Activated CD4-positive, alpha-beta memory T cell treated with anti-CD3 and anti-CD28 coated beads, Interleukin-2, amount 10 ng/mL, durations not matched to agents 7 days and 5 days (primary cell): ENCODE data around the gene HNF1B. TPM values are rescaled to one million over a fixed set of nuclear protein-coding genes. Genes with fewer than 3 reads are reported as not detected.
A peak's percentile ranks its signal among the peaks of the same experiment; 100 is the strongest.

ENCODE experiments used
- CTCF ChIA-PET: fragments of 350-600 bp; sonication (Branson Sonifier 250); formaldehyde crosslinking; loops from one replicate; lab custom pipeline; 2021; ENCODE audit warnings: antibody characterized with exemption, inconsistent platforms; lab: Charles Lee
- POLR2A ChIA-PET: fragments of 350-600 bp; sonication (Branson Sonifier 250); formaldehyde crosslinking; loops from one replicate; lab custom pipeline; 2021; ENCODE audit warnings: antibody characterized with exemption; lab: Charles Lee
- DNase-seq: peaks from one replicate; pipeline ENCODE4 v3.0.0-alpha.2; 2020
- H3K27ac Mint-ChIP-seq: one replicate; pipeline ENCODE4 v1.8.0; 2021; ENCODE audit warnings: mild to moderate bottlenecking, mixed read lengths
- H3K27me3 Mint-ChIP-seq: one replicate; pipeline ENCODE4 v1.8.0; 2021; ENCODE audit warnings: mixed read lengths
- H3K36me3 Mint-ChIP-seq: one replicate; pipeline ENCODE4 v1.8.0; 2021; ENCODE audit warnings: low read depth, mixed read lengths
- H3K4me1 Mint-ChIP-seq: one replicate; pipeline ENCODE4 v1.8.0; 2021; ENCODE audit warnings: mixed read lengths
- H3K4me3 Mint-ChIP-seq: one replicate; pipeline ENCODE4 v1.8.0; 2021; ENCODE audit warnings: mild to moderate bottlenecking, mixed read lengths
- H3K9me3 Mint-ChIP-seq: one replicate; pipeline ENCODE4 v1.8.0; 2021; ENCODE audit warnings: mixed read lengths
- total RNA-seq, 2 experiments: library from RNA; stranded (reverse); gene quantifications; one replicate each; pipeline ENCODE4 v1.2.3, GENCODE V29; 2021

HNF1B gene
- total RNA-seq, 2 experiments from 2014 or later = not detected

DNA sequence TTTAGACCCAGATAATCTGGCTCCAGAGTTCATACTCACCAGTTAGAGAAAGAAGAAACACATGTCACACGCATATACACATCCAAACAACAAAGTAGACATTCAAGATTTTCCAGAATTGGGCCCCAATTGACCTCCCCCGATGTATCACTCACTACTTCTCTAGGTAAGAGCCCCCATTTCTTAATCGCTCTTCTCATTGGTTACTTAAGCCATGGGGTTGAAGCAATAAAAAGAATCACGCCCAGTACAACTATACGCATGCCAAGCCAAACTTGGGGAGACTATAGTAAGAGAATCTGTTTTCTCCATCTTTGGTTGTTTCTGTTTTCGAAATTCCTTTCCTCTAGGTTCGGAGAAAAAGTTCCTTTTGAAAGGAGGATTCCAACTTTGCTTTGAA, 102.2 kb downstream of the HNF1B start:
- ChIA-PET CTCF (no interaction called here), POLR2A (interaction anchor here (1.0 to 1.2 kb wide), 2 partner anchors 16 to 33 kb away, joined by 3 read pairs; partner anchors contain the start of gene SYNRG)
- Mint-ChIP-seq H3K4me3 (peak overlapping the region; percentile 90), H3K4me1 (peaks cover 35% of the 10 kb centered on the region), H3K9me3 (no peaks in the 10 kb centered on the region), H3K36me3 (peaks cover 34% of the 10 kb centered on the region), H3K27ac (peak overlapping the region; percentile 83), H3K27me3 (peaks cover 34% of the 10 kb centered on the region)
- DNase-seq = no peak

DNA sequence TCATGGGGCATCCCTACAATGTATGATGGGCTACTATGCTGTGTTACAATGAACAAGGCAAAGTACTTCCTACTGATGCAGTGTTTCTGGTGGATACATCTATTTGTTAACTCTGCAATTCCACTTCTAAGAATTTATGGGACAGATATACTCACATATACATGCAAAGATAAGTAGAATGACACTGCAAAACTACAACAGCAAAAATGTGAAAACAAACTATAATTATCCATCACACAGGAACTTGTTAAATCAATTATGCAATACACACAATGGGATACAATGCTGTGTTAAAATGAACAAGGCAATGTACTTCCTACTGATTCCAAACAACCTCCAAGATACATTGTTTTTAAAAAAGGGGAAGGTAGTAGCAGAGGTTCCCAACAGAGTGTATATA, 104.8 kb downstream of the HNF1B start:
- no peak overlapping the region for H3K4me3 Mint-ChIP-seq
- no peak overlapping the region for H3K27ac Mint-ChIP-seq
- H3K27me3 Mint-ChIP-seq = peaks cover 12% of the 10 kb centered on the region
- POLR2A ChIA-PET = interaction anchor here (0.7 kb wide), 1 partner anchor 152 kb away, joined by 3 read pairs; no protein-coding TSS in a partner anchor
- H3K36me3 Mint-ChIP-seq = peaks cover 57% of the 10 kb centered on the region
- no peak for DNase-seq
- peaks cover 35% of the 10 kb centered on the region for H3K4me1 Mint-ChIP-seq
- no peaks in the 10 kb centered on the region for H3K9me3 Mint-ChIP-seq
- CTCF ChIA-PET = interaction anchor here (1.3 kb wide), 1 partner anchor 22 kb away, joined by 3 read pairs; no protein-coding TSS in a partner anchor

DNA sequence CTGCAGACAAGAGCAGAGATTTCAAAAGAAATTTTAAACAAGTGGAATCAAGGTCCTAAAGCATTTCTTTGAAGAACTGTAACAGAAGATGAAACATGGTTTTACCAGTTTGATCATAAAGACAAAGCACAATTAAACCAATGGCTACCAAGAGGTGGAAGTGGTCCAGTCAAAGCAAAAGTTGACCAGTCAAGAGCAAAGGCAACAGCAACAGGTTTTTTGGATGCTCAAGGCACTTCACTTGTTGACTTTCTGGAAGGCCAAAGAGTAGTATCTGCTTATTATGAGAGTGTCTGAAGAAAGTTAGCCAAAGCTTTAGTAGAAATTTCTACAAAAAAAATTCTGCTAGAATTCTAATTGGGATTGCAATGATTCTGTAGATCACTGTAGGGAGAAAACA, 106.9 kb downstream of the HNF1B start:
- H3K27ac Mint-ChIP-seq = no peak overlapping the region
- DNase-seq = no peak
- no peaks in the 10 kb centered on the region for H3K9me3 Mint-ChIP-seq
- H3K4me1 Mint-ChIP-seq = peaks cover 24% of the 10 kb centered on the region
- ChIA-PET CTCF (no interaction called here), POLR2A (no interaction called here)
- H3K4me3 Mint-ChIP-seq = no peak overlapping the region
- peaks cover 60% of the 10 kb centered on the region for H3K36me3 Mint-ChIP-seq
- H3K27me3 Mint-ChIP-seq = no peaks in the 10 kb centered on the region

Other genes with a start within 250 kb of the HNF1B start
- gene SYNRG, start 135.6 kb downstream of the HNF1B start, total RNA-seq = 100 to 1,000 TPM; 106 to 113 TPM
- 10 to 100 TPM; 26.3 to 28.0 TPM for gene DDX52, start 101.6 kb downstream of the HNF1B start, total RNA-seq
- gene TBC1D3K, start 179.4 kb upstream of the HNF1B start, total RNA-seq = not detected
- 10 to 100 TPM; 19.9 to 20.2 TPM for gene TBC1D3L, start 244.0 kb upstream of the HNF1B start, total RNA-seq